GM23338 (cell line): ENCODE measurements around the gene ANKS1B. TPM values are rescaled to one million over a fixed set of nuclear protein-coding genes. Genes with fewer than 3 reads are reported as not detected.
"Not testable (repeated sequence)": the region's sequence is repeated elsewhere in the genome, so short reads cannot be mapped to it uniquely, and the experiment has no call there.

Experiments
- ATAC-seq: fragments of 200-7000 bp; cut with Tn5 transposase; 3 replicates; pipeline ENCODE4 v1.9.1; 2020
- DNase-seq: peaks from one replicate; pipeline ENCODE4 v3.0.0-alpha.2; 2015; ENCODE audit warnings: low spot score
- H2AFZ ChIP-seq: fragments of 200-600 bp; sonication (generic); 2 replicates; pipeline ENCODE4 v1.8.0; 2016; ENCODE audit warnings: antibody characterized with exemption, mild to moderate bottlenecking, moderate library complexity
- H3F3A ChIP-seq: fragments of 200-600 bp; sonication (generic); replicated peaks from 2 replicates; pipeline ENCODE4 v1.8.0; 2017; ENCODE audit warnings: antibody characterized with exemption, mixed run types, low read depth
- H3K27ac ChIP-seq: fragments of 200-600 bp; sonication (generic); 2 replicates; pipeline ENCODE4 v1.6.1; 2016; ENCODE audit warnings: low read depth
- H3K27me3 ChIP-seq: fragments of 200-600 bp; sonication (generic); 2 replicates; pipeline ENCODE4 v1.8.0; 2016; ENCODE audit warnings: mild to moderate bottlenecking, mixed run types, moderate library complexity; ENCODE audit not compliant: insufficient read depth
- H3K36me3 ChIP-seq: fragments of 200-600 bp; sonication (generic); 2 replicates; pipeline ENCODE4 v1.8.0; 2016; ENCODE audit warnings: mild to moderate bottlenecking; ENCODE audit not compliant: insufficient read depth
- H3K4me1 ChIP-seq: fragments of 200-600 bp; sonication (generic); 2 replicates; pipeline ENCODE4 v1.8.0; 2016; ENCODE audit warnings: mild to moderate bottlenecking, moderate library complexity; ENCODE audit not compliant: insufficient read depth
- H3K4me2 ChIP-seq: fragments of 200-600 bp; sonication (generic); 2 replicates; pipeline ENCODE4 v1.7.1; 2017; ENCODE audit warnings: mixed run types
- H3K4me3 ChIP-seq: fragments of 200-600 bp; sonication (generic); 2 replicates; pipeline ENCODE4 v1.6.1; 2016; ENCODE audit warnings: mixed run types
- H3K79me2 ChIP-seq: fragments of 200-600 bp; sonication (generic); replicated peaks from 2 replicates; pipeline ENCODE4 v1.8.0; 2017; ENCODE audit warnings: mild to moderate bottlenecking; ENCODE audit not compliant: insufficient read depth
- H3K9me2 ChIP-seq: fragments of 200-600 bp; sonication (generic); 2 replicates; pipeline ENCODE4 v1.8.0; 2017; ENCODE audit not compliant: insufficient read depth
- H4K20me1 ChIP-seq: fragments of 200-600 bp; sonication (generic); replicated peaks from 2 replicates; pipeline ENCODE4 v1.8.0; 2017; ENCODE audit warnings: mild to moderate bottlenecking; ENCODE audit not compliant: insufficient read depth
- H3K27ac Mint-ChIP-seq: 2 replicates; pipeline ENCODE4 v1.8.0; 2020; ENCODE audit warnings: inconsistent platforms, mild to moderate bottlenecking, moderate library complexity, mixed read lengths
- H3K27me3 Mint-ChIP-seq: 3 replicates; pipeline ENCODE4 v1.8.0; 2022; ENCODE audit warnings: low read depth, mild to moderate bottlenecking, moderate library complexity, mixed read lengths, inconsistent platforms; ENCODE audit not compliant: insufficient read depth, poor library complexity
- H3K36me3 Mint-ChIP-seq: 3 replicates; pipeline ENCODE4 v1.8.0; 2021; ENCODE audit warnings: low read depth, mild to moderate bottlenecking, inconsistent platforms, moderate library complexity, mixed read lengths
- H3K4me1 Mint-ChIP-seq: 3 replicates; pipeline ENCODE4 v1.8.0; 2020; ENCODE audit warnings: mild to moderate bottlenecking, inconsistent platforms, mixed read lengths
- H3K4me3 Mint-ChIP-seq: 3 replicates; pipeline ENCODE4 v1.8.0; 2021; ENCODE audit warnings: moderate library complexity, mild to moderate bottlenecking, inconsistent platforms, mixed read lengths
- H3K9me3 Mint-ChIP-seq: 3 replicates; pipeline ENCODE4 v1.8.0; 2020; ENCODE audit warnings: moderate library complexity, mild to moderate bottlenecking, inconsistent platforms, mixed read lengths
- CREB1 ChIP-seq: fragments of 250-450 bp; sonication (Bioruptor Pico); IDR thresholded peaks from 2 replicates; pipeline ENCODE4 v1.5.0; 2020; ENCODE audit warnings: low read depth, mild to moderate bottlenecking, moderate library complexity
- ETS1 ChIP-seq: IDR thresholded peaks from 2 replicates; pipeline ENCODE4 v1.6.1; 2016; ENCODE audit warnings: antibody characterized with exemption
- EZH2 ChIP-seq: fragments of 200-600 bp; sonication (generic); IDR thresholded peaks from one replicate; pipeline ENCODE4 v1.8.0; 2017; ENCODE audit warnings: antibody characterized with exemption, mild to moderate bottlenecking, low read depth; ENCODE audit not compliant: unreplicated experiment
- EZH2phosphoT487 ChIP-seq: fragments of 200-600 bp; sonication (generic); IDR thresholded peaks from one replicate; pipeline ENCODE4 v1.8.1; 2018; ENCODE audit warnings: antibody characterized with exemption; ENCODE audit not compliant: unreplicated experiment
- NANOG ChIP-seq: IDR thresholded peaks from 2 replicates; pipeline ENCODE4 v1.6.1; 2016; ENCODE audit warnings: antibody characterized with exemption, borderline replicate concordance
- POLR2AphosphoS5 ChIP-seq: IDR thresholded peaks from 2 replicates; pipeline ENCODE4 v1.6.1; 2016; ENCODE audit warnings: antibody characterized with exemption, low read depth
- REST ChIP-seq: IDR thresholded peaks from one replicate; pipeline ENCODE4 v1.6.1; 2018; ENCODE audit warnings: antibody characterized with exemption; ENCODE audit not compliant: unreplicated experiment
- STAT1 ChIP-seq: IDR thresholded peaks from one replicate; pipeline ENCODE4 v1.6.1; 2016; ENCODE audit warnings: antibody characterized with exemption; ENCODE audit not compliant: unreplicated experiment
- ZNF114 ChIP-seq: fragments of 250-450 bp; sonication (Bioruptor Pico); IDR thresholded peaks from 2 replicates; pipeline ENCODE4 v1.5.0; 2020; ENCODE audit warnings: mild to moderate bottlenecking, moderate library complexity
- polyA plus RNA-seq: library from polyadenylated mRNA; unstranded; fragments of >200 nt; fragmentation: Nextera tagmentation; extraction: Ambion mirVana; gene quantifications from 2 replicates; pipeline ENCODE4 v1.2.1, GENCODE V29; 2016
- total RNA-seq: library from RNA; depleted of rRNA; stranded (reverse); fragments of >200 nt; shearing (Covaris generic); gene quantifications from 2 replicates; pipeline ENCODE4 v1.2.3, GENCODE V29; 2014

The ANKS1B gene
- total and polyA plus RNA-seq, 2 experiments from 2014 or later, result 4.3 to 5.8 TPM

GRCh38 chr12:100017056-100017455 is 32.3 kb upstream of the ANKS1B start:
- TF ChIP-seq ETS1 (no peak), STAT1 (no peak)
- Histone ChIP-seq H3K4me2 (no peak overlapping the region), H2AFZ (no peak overlapping the region), H3K4me1 (no peaks in the 10 kb centered on the region), H3F3A (no peaks in the 10 kb centered on the region), H3K79me2 (no peaks in the 10 kb centered on the region), H4K20me1 (no peaks in the 10 kb centered on the region), H3K9me2 (no peaks in the 10 kb centered on the region), H3K27ac (no peak overlapping the region), H3K27me3 (no peaks in the 10 kb centered on the region), H3K36me3 (no peaks in the 10 kb centered on the region), H3K4me3 (no peak overlapping the region)
- no peaks in the 10 kb centered on the region for H3K27me3 Mint-ChIP-seq
- peaks cover 4% of the 10 kb centered on the region; the same call in 1 of the 3 replicates for H3K9me3 Mint-ChIP-seq
- no peak for ATAC-seq
- H3K36me3 Mint-ChIP-seq, result 0 out of 3 replicates have a peak, but pooled peaks cover 3% of the 10 kb centered on the region
- H3K4me3 Mint-ChIP-seq, result no peak overlapping the region
- H3K4me1 Mint-ChIP-seq, result no peaks in the 10 kb centered on the region
- no peak for DNase-seq
- no peak overlapping the region for H3K27ac Mint-ChIP-seq

GRCh38 chr12:100016304-100016703 is 31.6 kb upstream of the ANKS1B start:
- DNase-seq, H3K27me3 ChIP-seq, H3K36me3 Mint-ChIP-seq, H4K20me1 ChIP-seq, H3K27ac Mint-ChIP-seq, H3K4me1 Mint-ChIP-seq, H3K4me3 ChIP-seq, H3K27me3 Mint-ChIP-seq, H3K27ac ChIP-seq, H3F3A ChIP-seq, H3K9me2 ChIP-seq, H3K4me3 Mint-ChIP-seq, H3K4me2 ChIP-seq, H3K4me1 ChIP-seq, H3K79me2 ChIP-seq, H2AFZ ChIP-seq, H3K9me3 Mint-ChIP-seq, H3K36me3 ChIP-seq, ATAC-seq: not testable (repeated sequence)

GRCh38 chr12:100005846-100006245 is 21.1 kb upstream of the ANKS1B start:
- not testable (repeated sequence) for H3K27me3 Mint-ChIP-seq, H3K4me2 ChIP-seq, H3K36me3 ChIP-seq, H3K27ac Mint-ChIP-seq, H3K4me1 Mint-ChIP-seq, H3K27me3 ChIP-seq, H3K9me2 ChIP-seq, DNase-seq, ATAC-seq, H3K27ac ChIP-seq, H3K4me3 ChIP-seq, H3K36me3 Mint-ChIP-seq, H3K79me2 ChIP-seq, H3K4me3 Mint-ChIP-seq, H4K20me1 ChIP-seq, H2AFZ ChIP-seq, H3K4me1 ChIP-seq, H3F3A ChIP-seq
- H3K9me3 Mint-ChIP-seq, result peaks cover 12% of the 10 kb centered on the region

GRCh38 chr12:99997806-99998205 is 13.1 kb upstream of the ANKS1B start:
- Histone ChIP-seq H3K79me2 (no peaks in the 10 kb centered on the region), H3K9me2 (no peaks in the 10 kb centered on the region), H3K27ac (no peak overlapping the region), H4K20me1 (no peaks in the 10 kb centered on the region), H3K36me3 (no peaks in the 10 kb centered on the region), H3K4me1 (no peaks in the 10 kb centered on the region), H3K27me3 (no peaks in the 10 kb centered on the region), H2AFZ (no peak overlapping the region), H3K4me3 (no peak overlapping the region), H3F3A (no peaks in the 10 kb centered on the region), H3K4me2 (no peak overlapping the region)
- no peak for DNase-seq
- ATAC-seq, result no peak
- Mint-ChIP-seq H3K4me1 (peaks cover 2% of the 10 kb centered on the region; the same call in 1 of the 3 replicates), H3K27me3 (peaks cover 5% of the 10 kb centered on the region), H3K36me3 (peaks cover 5% of the 10 kb centered on the region; the same call in 1 of the 3 replicates), H3K27ac (no peak overlapping the region), H3K4me3 (no peak overlapping the region), H3K9me3 (peaks cover 18% of the 10 kb centered on the region)
- TF ChIP-seq ZNF114 (CRISPR knock-in tag), result no peak
- no peak for TF ChIP-seq CREB1
- TF ChIP-seq REST, result no peak
- TF ChIP-seq EZH2, result no peak
- no peak for TF ChIP-seq POLR2AphosphoS5
- no peak for TF ChIP-seq NANOG
- no peak for TF ChIP-seq ETS1
- no peak for TF ChIP-seq EZH2phosphoT487
